ENCODE data around the gene ZNF830.
A peak's percentile ranks its signal among the peaks of the same experiment; 100 is the strongest.
"Not testable (repeated sequence)": the region's sequence is repeated elsewhere in the genome, so short reads cannot be mapped to it uniquely, and the experiment has no call there.

Gene ZNF830
- 30.4 to 44.7 reads per million in 2 donors for total RNA-seq

GRCh38 chr17:34961093-34961911, at the start of gene ZNF830, which contains the start of gene CCT6B:
Gene ZNF830, plus strand, starts transcription at chr17:34961540. Its CDS starts 27 bp downstream, at chr17:34961567.
Gene CCT6B, minus strand, starts transcription at chr17:34961460. Its CDS starts 67 bp downstream, at chr17:34961393.
- DNase-seq = peak; percentile 86

GRCh38 chr17:34913001-34913400, 48.3 kb upstream of the ZNF830 start:
- DNase-seq = no peak

GRCh38 chr17:34916120-34916519, 45.2 kb upstream of the ZNF830 start:
- no peak for DNase-seq

GRCh38 chr17:34917381-34917780, 44.0 kb upstream of the ZNF830 start:
- DNase-seq = no peak

GRCh38 chr17:34920676-34921075, 40.7 kb upstream of the ZNF830 start:
- no peak for DNase-seq

- DNase-seq = no peak
Measured at GRCh38 chr17:34926661-34927060, 34.7 kb upstream of the ZNF830 start.

- no peak for DNase-seq
Measured at GRCh38 chr17:34930283-34930682, 31.1 kb upstream of the ZNF830 start.

- DNase-seq = not testable (repeated sequence)
Measured at GRCh38 chr17:34950780-34951179, 10.6 kb upstream of the ZNF830 start.

GRCh38 chr17:34958438-34958837, 2.9 kb upstream of the ZNF830 start:
- no peak for DNase-seq

GRCh38 chr17:34974179-34974578, 12.8 kb downstream of the ZNF830 start:
- no peak for DNase-seq

GRCh38 chr17:34974794-34975785, 13.8 kb downstream of the ZNF830 start:
- DNase-seq = no peak

- DNase-seq = no peak
Measured at GRCh38 chr17:34979153-34979552, 17.8 kb downstream of the ZNF830 start.

- no peak for DNase-seq
Measured at GRCh38 chr17:34979650-34980352, 18.5 kb downstream of the ZNF830 start.

GRCh38 chr17:34980353-34980680, 19.0 kb downstream of the ZNF830 start, which contains the start of gene LIG3:
Gene LIG3, plus strand, starts transcription at chr17:34980512. Its CDS starts 2,494 bp downstream, at chr17:34983006.
- DNase-seq = peak; percentile 86

GRCh38 chr17:34980681-34981537, 19.6 kb downstream of the ZNF830 start:
- DNase-seq = peak; percentile 67

- no peak for DNase-seq
Measured at GRCh38 chr17:34981538-34982241, 20.4 kb downstream of the ZNF830 start.

- no peak for DNase-seq
Measured at GRCh38 chr17:34987232-34987631, 25.9 kb downstream of the ZNF830 start.

- DNase-seq = no peak
Measured at GRCh38 chr17:34988644-34989043, 27.3 kb downstream of the ZNF830 start.

GRCh38 chr17:34989473-34989872, 28.1 kb downstream of the ZNF830 start:
- DNase-seq = no peak

GRCh38 chr17:34990921-34991365, 29.6 kb downstream of the ZNF830 start:
- no peak for DNase-seq

- no peak for DNase-seq
Measured at GRCh38 chr17:34991606-34992005, 30.3 kb downstream of the ZNF830 start.

All from T-helper 9 cell (primary cell).